ENCODE measurements around the gene KIAA1671. TPM values are rescaled to one million over a fixed set of nuclear protein-coding genes. Genes with fewer than 3 reads are reported as not detected.

KIAA1671 gene
- total RNA-seq, 1 experiment from 2014 or later: 63.1 TPM

- TF ChIP-seq CTCF (IDR thresholded peaks at IDR 0.05; ENCODE audit: unreplicated experiment): no peak
- no peaks in the 10 kb centered on the region for H3K9me3 Mint-ChIP-seq (ENCODE audit: low read depth, unreplicated experiment)
- no peak overlapping the region for H3K27ac Mint-ChIP-seq (ENCODE audit: unreplicated experiment)
- CTCF ChIA-PET: no interaction called here
- no peaks in the 10 kb centered on the region for H3K36me3 Mint-ChIP-seq (ENCODE audit: insufficient read depth, unreplicated experiment)
- intact Hi-C loops (cut with micrococcal nuclease; ENCODE audit: unreplicated experiment): no loop called here
- DNase-seq: no peak
- H3K4me3 Mint-ChIP-seq (ENCODE audit: low read depth, unreplicated experiment): no peak overlapping the region
- no TSS peak for BruUV-seq (replicated peaks)
- H3K4me1 Mint-ChIP-seq (ENCODE audit: low read depth, unreplicated experiment): no peaks in the 10 kb centered on the region
- no peaks in the 10 kb centered on the region for H3K27me3 Mint-ChIP-seq (ENCODE audit: unreplicated experiment)
Measured at GRCh38 chr22:25039754-25040153, 87.2 kb downstream of the KIAA1671 start.

- no TSS peak for BruUV-seq (replicated peaks)
- intact Hi-C loops (cut with micrococcal nuclease; ENCODE audit: unreplicated experiment): no loop called here
- Mint-ChIP-seq H3K4me3 (ENCODE audit: low read depth, unreplicated experiment) (no peak overlapping the region), H3K9me3 (ENCODE audit: low read depth, unreplicated experiment) (no peaks in the 10 kb centered on the region), H3K4me1 (ENCODE audit: low read depth, unreplicated experiment) (peaks cover 8% of the 10 kb centered on the region), H3K36me3 (ENCODE audit: insufficient read depth, unreplicated experiment) (peaks cover 11% of the 10 kb centered on the region), H3K27me3 (ENCODE audit: unreplicated experiment) (no peaks in the 10 kb centered on the region), H3K27ac (ENCODE audit: unreplicated experiment) (no peak overlapping the region)
- DNase-seq: no peak
- TF ChIP-seq CTCF (IDR thresholded peaks at IDR 0.05; ENCODE audit: unreplicated experiment): no peak
- CTCF ChIA-PET: no interaction called here
Measured at GRCh38 chr22:25045159-25045558, 92.6 kb downstream of the KIAA1671 start.

DNA sequence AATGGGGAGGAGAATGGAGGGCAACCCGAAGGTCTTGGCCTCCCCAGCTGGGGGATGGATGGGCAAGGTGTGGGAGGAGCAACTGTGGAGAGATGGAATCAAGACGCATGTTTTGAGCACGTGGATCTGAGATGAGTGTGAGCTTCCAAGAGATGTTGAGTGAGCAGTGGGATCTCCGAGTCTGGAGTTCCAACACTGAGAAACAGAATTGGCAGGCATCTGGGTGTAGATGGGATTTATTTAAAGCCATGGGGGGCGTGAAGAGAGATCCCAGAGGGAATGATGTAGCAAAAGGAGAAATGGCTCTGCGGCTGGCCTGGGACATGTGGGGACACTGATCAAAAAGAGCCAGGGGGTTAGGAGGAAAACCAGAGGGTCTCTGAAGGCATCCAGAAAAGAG is 95.6 kb downstream of the KIAA1671 start:
- peaks cover 14% of the 10 kb centered on the region for H3K36me3 Mint-ChIP-seq (ENCODE audit: insufficient read depth, unreplicated experiment)
- DNase-seq: no peak
- no peak for TF ChIP-seq CTCF (IDR thresholded peaks at IDR 0.05; ENCODE audit: unreplicated experiment)

GRCh38 chr22:25048659-25049647 is 96.4 kb downstream of the KIAA1671 start:
- peak; percentile 83 for DNase-seq
- H3K9me3 Mint-ChIP-seq (ENCODE audit: low read depth, unreplicated experiment): no peaks in the 10 kb centered on the region
- peaks cover 8% of the 10 kb centered on the region for H3K4me1 Mint-ChIP-seq (ENCODE audit: low read depth, unreplicated experiment)
- CTCF ChIA-PET: interaction anchor here (0.6 to 2.0 kb wide), 10 partner anchors 57 to 219 kb away, joined by 3 to 13 read pairs (median 4); no protein-coding TSS in a partner anchor
- BruUV-seq (replicated peaks): no TSS peak
- no peak overlapping the region for H3K4me3 Mint-ChIP-seq (ENCODE audit: low read depth, unreplicated experiment)
- H3K36me3 Mint-ChIP-seq (ENCODE audit: insufficient read depth, unreplicated experiment): peaks cover 14% of the 10 kb centered on the region
- intact Hi-C loops (cut with micrococcal nuclease; ENCODE audit: unreplicated experiment): loop anchor here (1.0 to 2.0 kb wide), 3 partner anchors 97 to 280 kb away; partner anchors contain the start of gene KIAA1671
- H3K27me3 Mint-ChIP-seq (ENCODE audit: unreplicated experiment): no peaks in the 10 kb centered on the region
- peak; percentile 95 for TF ChIP-seq CTCF (IDR thresholded peaks at IDR 0.05; ENCODE audit: unreplicated experiment)
- no peak overlapping the region for H3K27ac Mint-ChIP-seq (ENCODE audit: unreplicated experiment)

More for the DNA sequence above, 95.6 kb downstream of the KIAA1671 start:
- Mint-ChIP-seq H3K9me3 (ENCODE audit: low read depth, unreplicated experiment) (no peaks in the 10 kb centered on the region), H3K4me3 (ENCODE audit: low read depth, unreplicated experiment) (no peak overlapping the region), H3K27ac (ENCODE audit: unreplicated experiment) (no peak overlapping the region), H3K4me1 (ENCODE audit: low read depth, unreplicated experiment) (peaks cover 8% of the 10 kb centered on the region), H3K27me3 (ENCODE audit: unreplicated experiment) (no peaks in the 10 kb centered on the region)
- no TSS peak for BruUV-seq (replicated peaks)
- CTCF ChIA-PET: interaction anchor here (0.7 to 2.0 kb wide), 4 partner anchors 88 to 218 kb away, joined by 3 to 13 read pairs (median 5); no protein-coding TSS in a partner anchor
- intact Hi-C loops (cut with micrococcal nuclease; ENCODE audit: unreplicated experiment): loop anchor here (1.0 to 2.0 kb wide), 3 partner anchors 96 to 279 kb away; partner anchors contain the start of gene KIAA1671
